SK-MEL-5 (cell line): ENCODE data around the gene DDO. TPM values are rescaled to one million over a fixed set of nuclear protein-coding genes. Genes with fewer than 3 reads are reported as not detected.

Source experiments
- DNase-seq: peaks from one replicate; pipeline ENCODE4 v3.0.0-alpha.2; 2016; ENCODE audit warnings: low read depth, low spot score
- in situ Hi-C: cut with HindIII; loops from 2 replicates; pipeline ENCODE4 v1.10.0; 2016; ENCODE audit warnings: low sequenced_read_pairs, high pct_unique_total_duplicates, low pct_unique_long_range_greater_than_20kb
- total RNA-seq: library from RNA; depleted of rRNA; stranded (reverse); fragments of >200 nt; shearing (Covaris generic); gene quantifications from 2 replicates; pipeline ENCODE4 v1.2.3, GENCODE V29; 2014

DDO gene
- total RNA-seq, 1 experiment from 2014 or later, result 1.7 TPM

DNA sequence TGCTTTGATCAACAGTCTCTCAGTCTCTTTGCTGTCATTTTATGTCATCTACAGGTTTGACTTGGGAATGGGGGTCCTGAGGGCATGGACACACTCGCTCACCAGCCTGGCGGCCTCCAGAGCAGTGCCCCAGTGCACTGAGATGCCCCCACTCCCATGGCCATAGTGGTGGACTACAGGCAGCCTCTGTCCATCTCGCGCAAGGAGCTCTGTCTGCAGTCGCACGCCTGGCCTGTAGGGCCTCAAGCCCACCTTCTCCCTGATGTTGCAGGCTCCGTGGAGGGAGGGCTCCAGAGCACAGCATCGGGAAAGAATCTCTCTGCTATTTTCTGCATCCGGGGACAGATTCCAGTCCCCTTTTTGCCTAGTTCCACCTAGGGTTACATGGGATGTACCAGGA lies 22.6 kb downstream of the DDO start:
- DNase-seq, result no peak
- in situ Hi-C loops, result no loop called here

DNA sequence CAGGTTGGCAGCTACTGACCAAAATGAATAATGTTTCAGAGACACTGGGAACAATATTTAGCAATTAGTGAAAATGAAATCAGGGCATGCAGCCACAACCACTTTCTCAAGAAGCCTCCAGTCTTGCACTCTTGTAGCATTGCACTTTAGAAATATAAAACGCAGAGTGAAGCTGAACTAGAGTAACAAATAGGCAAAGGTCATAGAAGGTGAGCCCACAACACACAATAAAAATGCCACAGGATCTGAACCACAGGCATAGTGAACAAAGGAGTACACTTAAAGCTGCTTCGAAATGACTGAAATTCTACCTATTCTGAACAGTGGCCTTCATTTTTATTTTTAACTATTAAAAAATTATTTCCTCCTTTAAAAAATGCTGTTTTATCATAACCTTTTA lies 25.0 kb downstream of the DDO start:
- DNase-seq, result no peak
- in situ Hi-C loops, result no loop called here

DNA sequence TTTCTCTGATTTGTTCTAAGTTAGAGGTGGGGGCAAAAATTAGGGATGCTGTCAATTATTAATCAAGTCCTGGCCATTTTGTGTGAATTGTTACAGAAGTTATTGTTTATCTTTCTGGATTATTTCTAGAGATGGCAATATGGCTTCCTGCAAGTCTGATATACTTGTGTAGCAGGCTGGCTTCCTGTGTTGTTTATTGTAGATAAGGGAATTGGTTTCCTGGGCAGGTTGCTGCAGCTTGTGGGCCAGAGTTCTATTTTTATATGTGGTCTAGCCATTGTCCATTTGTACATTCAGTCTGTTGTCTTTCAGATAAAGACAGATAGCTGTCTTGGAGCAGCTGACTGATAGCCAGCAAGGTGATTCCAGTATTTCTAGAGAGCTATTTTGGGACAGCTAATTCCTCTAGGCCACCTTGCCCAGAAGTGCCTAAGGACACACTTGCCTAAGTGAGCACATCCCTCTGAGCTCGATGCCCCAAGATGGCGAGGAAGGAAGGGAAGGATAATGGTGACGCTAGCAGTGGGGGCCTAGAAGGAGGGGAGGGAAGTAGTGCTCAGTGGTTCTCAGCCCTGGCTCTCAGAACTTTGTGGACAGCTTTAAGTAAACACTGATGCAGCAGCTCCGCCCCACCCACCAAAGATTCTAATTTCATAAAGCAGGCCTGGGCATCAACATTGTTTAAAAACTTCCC lies 25.5 kb downstream of the DDO start:
- in situ Hi-C loops, result no loop called here
- no peak for DNase-seq

- DNase-seq, result no peak
- in situ Hi-C loops, result no loop called here
Observed at GRCh38 chr6:110387986-110388385, 27.4 kb downstream of the DDO start.

GRCh38 chr6:110385458-110385863 lies 29.9 kb downstream of the DDO start:
- in situ Hi-C loops, result no loop called here

GRCh38 chr6:110378552-110378951 lies 36.8 kb downstream of the DDO start:
- DNase-seq, result no peak
- in situ Hi-C loops, result no loop called here

More at GRCh38 chr6:110385458-110385863, 29.9 kb downstream of the DDO start:
- no peak for DNase-seq

GRCh38 chr6:110369066-110369465 lies 46.3 kb downstream of the DDO start:
- in situ Hi-C loops, result no loop called here
- no peak for DNase-seq

GRCh38 chr6:110368284-110368683 lies 47.1 kb downstream of the DDO start:
- no peak for DNase-seq
- in situ Hi-C loops, result no loop called here

- DNase-seq, result no peak
- in situ Hi-C loops, result no loop called here
Observed at GRCh38 chr6:110367825-110368224, 47.5 kb downstream of the DDO start.

- in situ Hi-C loops, result no loop called here
- DNase-seq, result no peak
Observed at GRCh38 chr6:110366975-110367374, 48.4 kb downstream of the DDO start.

DNA sequence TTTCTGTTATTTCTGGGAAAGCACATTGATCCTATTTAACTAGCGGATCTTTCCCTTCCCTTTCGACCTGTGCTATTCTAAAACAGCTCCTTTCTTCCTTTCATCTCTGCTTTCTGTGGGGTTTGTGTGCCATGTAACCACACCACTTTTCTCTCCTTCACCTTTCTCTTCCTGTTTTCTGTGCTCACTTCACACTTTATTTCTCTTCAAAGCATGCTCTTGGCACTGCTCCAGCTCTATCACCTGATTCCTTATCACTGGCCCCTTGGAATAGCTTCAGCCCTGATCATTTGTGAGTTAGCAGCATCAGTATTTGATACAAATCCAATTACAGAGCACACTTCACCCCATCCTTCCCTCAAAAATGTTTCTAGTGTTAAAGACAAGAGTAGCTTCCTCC lies 49.1 kb downstream of the DDO start:
- in situ Hi-C loops, result no loop called here
- DNase-seq, result no peak

DNA sequence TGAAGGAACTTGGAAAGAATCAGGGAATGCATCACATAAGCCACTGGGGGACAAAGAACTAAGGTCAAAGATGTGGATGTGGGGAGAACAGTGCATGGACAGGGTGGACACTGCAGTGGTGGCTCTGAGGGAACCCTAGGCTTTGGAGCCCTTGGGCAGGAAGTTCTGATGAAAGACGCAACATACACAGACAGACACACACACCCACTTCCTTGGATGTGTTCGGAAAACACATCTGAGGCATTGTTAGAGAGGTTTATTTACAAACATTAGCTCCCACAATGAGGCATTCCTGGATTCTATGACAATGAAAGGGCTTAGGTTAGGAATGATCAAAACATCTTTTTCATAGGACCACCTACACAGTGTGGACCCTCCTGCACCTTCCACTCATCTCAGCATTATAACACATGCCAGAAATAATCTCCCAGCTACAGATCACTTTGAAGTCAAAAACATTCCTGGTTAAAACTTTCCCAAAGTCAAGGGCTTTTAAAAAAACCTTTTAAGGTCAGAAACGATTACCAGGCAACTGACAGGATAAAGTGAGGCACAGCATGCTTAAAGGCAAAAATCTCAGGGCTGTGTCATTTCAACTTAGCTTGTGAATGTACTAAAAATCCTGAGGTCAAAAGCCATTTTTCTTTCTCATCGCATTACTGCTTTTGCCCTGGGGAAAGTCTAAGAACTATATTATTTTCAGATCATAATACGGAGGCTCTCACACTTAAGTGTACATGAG lies 50.8 kb downstream of the DDO start:
- in situ Hi-C loops, result no loop called here
- DNase-seq, result no peak

DNA sequence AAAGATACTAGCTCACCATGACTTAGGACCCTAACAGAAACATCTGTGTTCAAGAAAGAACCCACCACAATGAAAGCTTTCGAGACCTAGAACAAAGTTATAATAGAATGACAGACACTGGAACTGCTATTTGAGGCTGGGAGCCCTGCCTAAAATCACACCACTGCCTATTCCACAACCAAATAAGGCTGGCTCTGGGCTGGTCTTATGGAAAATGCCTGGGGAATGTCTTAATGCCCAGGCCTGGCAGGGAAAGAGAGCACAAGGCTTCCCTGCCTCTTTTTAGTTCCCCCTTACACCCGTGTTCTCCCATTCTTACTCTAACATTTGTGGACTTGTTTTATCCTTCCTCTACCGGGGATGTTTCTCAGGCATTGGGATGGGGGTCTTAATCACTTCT lies 51.6 kb downstream of the DDO start:
- in situ Hi-C loops, result no loop called here
- DNase-seq, result no peak

GRCh38 chr6:110360676-110361075 lies 54.7 kb downstream of the DDO start:
- no peak for DNase-seq
- in situ Hi-C loops, result no loop called here

GRCh38 chr6:110359556-110359955 lies 55.8 kb downstream of the DDO start:
- DNase-seq, result no peak
- in situ Hi-C loops, result no loop called here

DNA sequence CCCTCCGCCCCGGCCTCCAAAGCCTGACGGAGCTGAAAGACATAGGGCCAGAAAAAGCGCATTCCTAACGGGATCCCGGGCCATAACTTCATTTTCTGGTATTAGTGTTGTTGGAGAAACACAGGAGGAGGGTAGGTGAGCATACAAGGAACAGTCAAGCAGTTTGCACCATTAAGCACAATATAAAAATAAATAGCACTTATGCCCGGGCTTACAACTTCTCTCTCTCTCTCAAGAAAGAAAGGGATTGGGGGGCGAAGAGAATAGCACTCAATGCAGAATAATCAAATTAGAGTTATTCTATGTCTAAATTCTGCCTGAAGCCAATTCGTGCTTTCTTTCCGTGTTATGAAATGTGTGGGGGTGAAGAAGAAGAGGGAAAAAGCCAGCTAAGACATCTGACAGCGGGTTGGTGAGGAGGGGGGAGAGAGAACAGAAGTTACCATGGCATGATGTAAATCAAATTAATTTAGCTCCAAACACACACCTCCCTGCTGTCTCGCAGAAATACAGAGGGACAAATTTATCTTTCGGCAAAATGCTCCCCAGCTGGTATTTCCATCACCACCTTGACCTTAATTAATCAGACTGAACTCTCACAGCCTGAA lies 56.7 kb downstream of the DDO start:
- in situ Hi-C loops, result no loop called here

GRCh38 chr6:110357664-110358552 lies 57.5 kb downstream of the DDO start, which contains the start of gene METTL24:
TSS of gene METTL24 (minus strand) at chr6:110358349. CDS start at chr6:110358272, 77 bp downstream.
- DNase-seq, result no peak
- in situ Hi-C loops, result no loop called here

More for the DNA sequence above, 56.7 kb downstream of the DDO start:
- DNase-seq, result no peak

- in situ Hi-C loops, result no loop called here
- DNase-seq, result no peak
Observed at GRCh38 chr6:110357298-110357663, 58.1 kb downstream of the DDO start.
